Activated T-cell treated with anti-CD3 and anti-CD28 coated beads for 24 hours (primary cell): Measurements from ENCODE around the gene FGD3.

Experiments used
- DNase-seq: peaks from one replicate; pipeline ENCODE4 v3.0.0-alpha.2; 2020; ENCODE audit warnings: low read depth

FGD3 gene

GRCh38 chr9:93028448-93029006 is 81.2 kb downstream of the FGD3 start:
- DNase-seq, result peak; percentile 40

DNA sequence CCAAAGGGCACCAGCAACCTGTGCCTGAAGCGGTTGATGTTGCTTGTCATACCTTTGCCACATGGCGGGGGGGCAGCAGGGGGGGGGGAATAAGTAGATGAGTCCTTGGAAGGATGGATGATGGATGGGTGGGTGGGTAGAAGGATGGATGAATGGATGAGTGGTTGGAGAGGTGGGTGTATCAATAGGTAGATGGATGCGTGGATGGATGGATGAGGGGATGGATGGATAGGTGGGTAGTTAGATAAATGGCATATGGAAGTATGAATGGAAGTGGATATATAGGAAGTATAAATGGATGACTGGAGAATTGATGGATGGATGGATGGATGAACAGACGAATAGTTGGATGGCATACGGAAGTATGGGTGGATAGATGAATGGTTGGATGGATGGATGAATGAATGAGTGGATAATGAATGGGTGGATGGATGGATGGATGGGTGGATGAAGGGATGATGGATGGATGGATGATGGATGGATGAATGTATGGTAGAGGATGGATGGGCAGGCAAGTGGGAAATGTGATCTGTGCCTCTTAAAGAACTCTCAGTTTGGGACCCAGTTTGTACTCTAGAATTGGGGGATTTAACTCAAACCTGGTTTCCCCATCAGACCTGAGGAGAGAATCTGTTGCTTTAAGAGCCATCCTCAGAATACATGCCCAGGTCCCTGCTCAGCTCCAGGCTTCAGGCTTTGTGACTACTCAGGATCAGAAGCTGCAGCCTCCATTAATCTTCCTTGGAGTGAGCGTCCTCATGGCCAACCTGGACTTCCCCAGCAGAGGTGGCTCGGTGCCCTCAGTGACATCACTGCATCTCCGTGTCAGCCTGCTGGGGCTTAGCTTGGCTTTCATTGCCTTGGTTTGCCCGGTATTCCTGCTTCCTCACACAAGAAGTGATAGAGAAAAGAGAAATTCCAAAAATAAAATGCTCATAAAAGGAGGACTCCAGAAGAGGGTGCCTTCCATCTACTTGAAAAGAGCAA is 83.6 kb downstream of the FGD3 start:
- no peak for DNase-seq

DNA sequence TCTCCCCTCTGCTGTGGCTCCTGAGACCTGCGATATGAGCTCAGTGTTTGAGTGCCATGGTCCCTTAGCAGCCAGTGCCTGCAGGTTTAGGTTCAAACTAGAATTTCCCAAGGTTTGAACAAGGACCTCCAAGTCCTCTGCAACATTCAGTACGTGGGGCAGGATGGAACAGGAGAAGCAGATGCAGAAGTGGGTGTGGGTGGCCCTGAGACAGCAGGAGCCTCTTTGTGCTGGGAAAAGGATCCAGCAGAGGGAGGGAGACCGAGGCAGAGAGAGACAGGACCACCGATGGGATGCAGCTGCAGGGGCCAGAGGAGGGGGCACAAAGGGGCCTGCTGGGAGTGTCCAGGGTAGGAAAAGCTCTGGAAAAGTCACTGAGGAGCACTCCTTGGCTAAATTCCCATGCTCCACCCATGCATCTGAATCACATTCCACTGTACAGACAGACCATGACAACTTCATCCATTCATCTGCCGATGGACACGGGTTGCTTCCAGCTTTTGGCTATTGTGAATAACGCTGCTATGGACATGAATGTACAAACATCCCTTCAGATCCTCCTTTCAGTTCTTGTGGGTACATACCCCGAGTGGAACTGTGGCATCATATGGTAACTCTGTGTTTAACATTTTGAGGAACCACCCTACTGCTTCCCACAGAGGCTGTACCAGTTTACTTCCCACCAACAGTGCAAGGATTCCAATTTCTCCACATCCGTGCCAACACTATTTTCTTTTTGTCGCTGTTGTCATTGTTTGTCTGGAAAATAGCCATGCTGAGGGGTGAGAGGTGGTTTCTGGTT is 84.5 kb downstream of the FGD3 start:
- DNase-seq, result no peak

DNA sequence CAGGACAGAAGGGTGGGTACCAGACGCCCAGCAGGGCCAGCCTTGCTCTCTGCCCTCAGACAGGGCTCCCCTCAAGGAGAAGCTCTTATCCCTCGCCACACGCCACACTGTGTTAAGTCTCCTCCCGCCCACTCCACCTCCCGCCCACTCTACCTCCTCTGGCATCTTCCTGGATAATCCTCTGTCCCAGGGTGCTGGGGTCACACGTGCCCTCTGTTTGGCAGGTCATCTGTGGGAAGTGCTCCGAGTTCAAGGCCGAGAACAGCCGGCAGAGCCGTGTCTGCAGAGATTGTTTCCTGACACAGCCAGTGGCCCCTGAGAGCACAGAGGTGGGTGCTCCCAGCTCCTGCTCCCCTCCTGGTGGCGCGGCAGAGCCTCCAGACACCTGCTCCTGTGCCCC is 85.2 kb downstream of the FGD3 start:
- DNase-seq, result no peak

DNA sequence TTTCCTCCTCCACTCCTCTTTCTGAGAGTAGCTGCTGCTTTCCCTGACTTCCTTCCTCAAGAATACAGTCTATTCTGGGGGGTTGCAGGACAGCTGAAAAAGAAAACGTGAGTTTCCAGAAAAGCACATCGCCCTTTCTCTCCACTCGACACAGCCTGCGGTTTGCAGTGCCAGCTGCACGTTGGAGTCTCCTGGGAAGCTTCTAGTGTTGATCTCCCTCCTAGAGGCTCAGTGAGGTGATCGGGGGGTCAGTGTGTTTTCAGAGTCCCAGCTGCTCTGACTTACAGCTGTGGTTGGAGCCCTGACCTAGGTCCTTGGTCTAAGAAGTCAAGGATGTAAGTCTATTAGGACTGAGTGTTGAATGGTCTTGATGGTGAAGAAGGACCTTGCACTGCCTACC is 86.2 kb downstream of the FGD3 start:
- no peak for DNase-seq

- no peak for DNase-seq
These were observed 87.9 kb downstream of the FGD3 start for GRCh38 chr9:93035106-93035660.

DNA sequence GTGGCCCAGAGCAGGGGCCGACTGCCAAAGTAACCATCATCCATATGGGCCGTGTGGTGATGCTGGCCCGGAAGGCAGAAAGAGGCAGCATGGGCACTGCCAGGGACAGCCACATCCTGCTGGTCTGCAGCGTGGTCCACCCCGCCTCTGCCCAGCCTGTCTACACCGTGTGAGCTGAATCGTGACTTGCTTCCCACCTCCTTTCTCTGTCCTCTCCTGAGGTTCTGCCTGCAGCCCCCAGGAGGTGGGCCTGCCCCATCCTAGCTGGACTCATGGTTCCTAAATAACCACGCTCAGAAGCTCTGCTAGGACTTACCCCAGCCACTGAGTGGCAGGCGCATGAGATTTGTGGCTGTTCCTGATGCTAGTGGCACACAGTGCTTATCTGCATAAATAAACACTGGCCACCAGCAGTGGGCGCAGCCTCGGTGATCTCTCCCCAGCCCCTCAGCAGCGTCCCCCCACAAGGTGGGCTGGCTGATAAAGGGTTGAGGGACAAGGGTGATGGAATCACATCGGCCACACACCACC is 88.6 kb downstream of the FGD3 start:
- no peak for DNase-seq

- no peak for DNase-seq
These were observed 89.7 kb downstream of the FGD3 start for GRCh38 chr9:93036887-93037475.

GRCh38 chr9:93037476-93037971 is 90.2 kb downstream of the FGD3 start:
- DNase-seq, result no peak

GRCh38 chr9:93038918-93039317 is 91.6 kb downstream of the FGD3 start:
- DNase-seq, result no peak

GRCh38 chr9:93039456-93039855 is 92.1 kb downstream of the FGD3 start:
- no peak for DNase-seq

DNA sequence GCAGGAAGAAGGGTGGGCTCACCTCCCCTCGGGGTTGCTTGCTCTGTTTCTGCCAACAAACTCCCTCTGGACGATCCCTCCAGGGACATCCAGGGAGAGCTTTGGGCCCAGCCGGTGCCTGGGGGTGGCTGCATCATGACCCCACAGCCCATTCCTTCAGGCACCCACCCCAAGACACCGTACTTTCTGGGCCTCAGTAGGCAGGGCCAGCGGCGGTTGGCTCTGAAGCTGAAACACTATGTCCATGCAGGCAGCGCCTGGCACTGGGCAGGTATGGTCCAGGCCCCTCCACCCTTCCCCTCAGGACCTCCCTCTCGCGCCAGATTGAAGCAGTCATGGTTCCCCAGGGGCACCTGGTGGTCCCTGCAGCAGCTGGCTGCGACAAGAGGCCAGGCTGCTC is 92.7 kb downstream of the FGD3 start:
- no peak for DNase-seq

DNA sequence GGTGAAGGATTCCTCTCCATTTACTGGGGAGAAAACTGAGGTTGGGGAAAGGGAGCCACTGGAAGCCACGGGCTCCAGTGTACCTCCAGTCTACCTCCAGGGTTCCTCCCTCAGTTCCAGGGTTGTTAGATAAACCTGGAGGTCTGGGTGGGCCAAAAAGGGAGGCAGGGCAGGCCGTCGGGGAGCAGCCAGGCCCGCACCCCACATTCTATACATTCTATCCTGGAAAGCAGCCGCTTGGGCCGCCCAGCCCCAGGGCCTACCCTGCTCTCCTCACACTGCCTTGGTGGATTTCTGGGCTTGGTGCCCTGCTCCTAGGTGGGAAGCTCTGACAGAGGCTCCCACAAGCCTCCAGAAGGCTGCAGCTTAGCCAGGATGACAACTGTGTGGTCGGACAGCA is 93.1 kb downstream of the FGD3 start:
- DNase-seq, result no peak

DNA sequence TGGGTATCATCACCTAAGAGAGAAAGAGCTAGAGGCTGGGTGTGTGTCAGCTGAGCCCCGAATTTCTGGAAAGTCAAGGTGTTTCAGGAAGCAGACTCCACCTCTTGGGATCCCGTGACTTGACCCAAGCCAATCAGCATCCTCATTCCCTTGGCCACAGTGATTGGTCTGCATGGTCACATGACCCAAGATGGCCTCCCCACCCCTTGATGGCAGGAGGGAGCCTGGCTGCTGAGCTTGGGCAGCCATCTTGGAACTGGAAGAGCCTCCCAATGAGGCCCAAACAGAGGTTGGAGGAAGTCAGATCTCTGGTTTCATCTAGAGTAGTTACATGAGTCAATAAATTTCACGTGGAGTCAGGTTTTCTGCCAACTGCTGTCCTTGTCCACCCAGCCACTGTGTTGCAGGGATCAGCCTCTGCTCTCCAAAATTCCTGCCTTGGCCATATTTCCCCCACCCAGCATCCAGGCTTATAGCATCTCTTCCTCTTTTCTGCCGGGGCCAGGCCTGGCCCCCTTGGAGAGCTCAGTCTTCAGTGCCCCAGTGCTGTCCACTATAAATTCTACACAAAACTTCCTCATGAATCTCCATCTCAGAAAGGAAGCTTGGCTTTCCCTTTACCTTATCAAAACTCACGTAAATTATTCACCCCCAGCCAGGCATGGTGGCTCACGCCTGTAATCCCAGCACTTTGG is 93.9 kb downstream of the FGD3 start:
- no peak for DNase-seq

- no peak for DNase-seq
These were observed 95.8 kb downstream of the FGD3 start for GRCh38 chr9:93043122-93043521.

DNA sequence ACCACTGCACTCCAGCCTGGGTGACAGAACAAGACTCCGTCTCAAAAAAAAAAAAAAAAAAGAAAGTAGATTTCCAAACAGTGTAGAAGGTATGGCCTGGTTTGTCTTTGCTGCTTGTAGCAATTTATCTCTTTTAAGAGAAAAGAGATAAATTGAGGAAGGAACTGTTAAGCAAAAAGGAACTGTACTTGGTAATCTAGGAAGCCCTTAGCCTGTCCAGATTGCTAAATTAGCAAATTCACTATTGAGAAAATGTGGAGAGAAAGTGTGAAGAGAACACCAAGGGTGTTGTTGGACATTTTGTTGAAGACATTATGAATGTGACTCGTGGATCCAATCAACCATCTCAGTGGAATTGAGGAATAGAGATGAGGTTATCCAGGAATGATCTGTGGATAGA is 98.2 kb downstream of the FGD3 start:
- DNase-seq, result no peak

DNA sequence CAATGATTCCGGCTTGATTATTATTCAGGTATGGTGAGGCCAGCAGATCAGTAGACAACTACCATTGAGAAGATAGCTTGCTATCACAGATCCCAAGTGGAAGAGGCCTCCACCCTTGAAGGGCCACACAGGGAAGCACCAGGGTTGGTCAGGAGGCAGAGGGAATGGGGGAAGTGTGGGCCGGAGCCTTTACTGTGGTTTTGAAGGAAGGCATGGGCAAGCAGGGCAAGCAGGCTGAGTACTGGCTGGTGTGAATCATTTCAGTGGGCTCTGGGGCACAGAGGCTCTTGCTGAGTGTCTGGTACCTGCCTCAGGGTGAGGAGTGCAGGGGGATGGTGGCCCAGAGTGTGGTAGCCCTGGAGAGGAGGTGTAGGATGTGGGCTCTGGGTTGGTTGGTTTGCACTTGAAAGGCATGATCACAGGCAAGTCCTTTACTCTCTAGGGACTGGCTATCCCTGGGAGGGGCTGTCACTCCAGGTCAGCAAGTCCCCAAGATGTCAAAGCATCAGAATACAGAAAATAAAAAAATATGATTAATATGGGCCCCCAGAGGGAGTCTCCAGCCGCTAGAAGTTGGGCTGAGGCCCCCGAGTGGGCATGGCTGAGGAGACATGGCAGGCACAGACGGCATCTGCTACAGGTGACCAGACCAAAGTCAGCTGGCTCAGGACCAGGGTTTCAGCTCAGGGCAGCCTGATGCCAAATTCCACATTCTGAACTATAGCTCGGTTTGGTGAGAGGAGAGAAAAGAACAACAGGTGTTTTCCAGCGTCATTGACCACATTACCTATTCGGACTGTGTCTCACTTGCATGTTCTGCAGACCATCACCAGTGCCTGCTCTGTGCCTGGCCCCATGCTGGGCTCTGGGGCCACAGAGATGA is 101.5 kb downstream of the FGD3 start:
- DNase-seq, result no peak

GRCh38 chr9:93049491-93049890 is 102.2 kb downstream of the FGD3 start:
- DNase-seq, result no peak

DNA sequence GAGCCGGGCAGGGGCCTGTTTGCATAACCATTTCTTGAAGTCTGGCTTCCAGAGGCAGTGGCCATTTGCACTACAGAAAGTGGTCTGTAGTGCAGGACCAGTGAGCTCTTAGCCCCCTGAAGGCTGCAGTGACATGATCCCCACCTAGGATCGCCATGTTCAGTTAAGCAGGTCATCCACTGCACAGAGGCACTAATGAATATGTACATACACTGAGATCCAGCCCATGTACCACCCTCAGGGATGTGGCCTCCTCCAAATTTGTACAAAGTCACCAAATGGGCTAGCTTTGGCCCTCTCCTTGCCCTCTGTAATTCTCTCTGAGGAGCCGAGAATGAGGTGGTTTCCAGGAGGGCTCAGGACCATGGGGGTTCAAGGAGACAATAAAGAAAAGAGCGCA is 102.9 kb downstream of the FGD3 start:
- no peak for DNase-seq

- DNase-seq, result no peak
These were observed 104.4 kb downstream of the FGD3 start for GRCh38 chr9:93051680-93052089.
